Endothelial cell of umbilical vein (primary cell): ENCODE measurements around the gene USP34.

Experiments
- CTCF ChIP-seq, 2 donors: IDR thresholded peaks; 1 replicate in 1 of 2; 2 replicates in 1 of 2; pipeline ENCODE4 v1.5.1; 2011; ENCODE audit warnings: low read length in 2 of 2, mild to moderate bottlenecking in 2 of 2, moderate library complexity in 2 of 2, control low read depth in 1 of 2, inconsistent platforms in 1 of 2, low read depth in 1 of 2; ENCODE audit not compliant: insufficient read depth in 1 of 2; ENCODE audit errors: extremely low read depth in 1 of 2
- EZH2 ChIP-seq: IDR thresholded peaks from 2 replicates; pipeline ENCODE4 v1.6.1; 2012; ENCODE audit warnings: borderline replicate concordance, low read depth, mild to moderate bottlenecking, moderate library complexity, low read length, inconsistent platforms; ENCODE audit not compliant: severe bottlenecking
- FOS ChIP-seq: IDR thresholded peaks from 2 replicates; pipeline ENCODE4 v1.6.1; 2011; ENCODE audit warnings: mild to moderate bottlenecking, low read length, moderate library complexity, borderline replicate concordance; ENCODE audit not compliant: insufficient read depth
- GATA2 ChIP-seq: IDR thresholded peaks from 2 replicates; pipeline ENCODE4 v1.7.0; 2011; ENCODE audit warnings: low read depth, mild to moderate bottlenecking, moderate library complexity, mixed read lengths, low read length; ENCODE audit not compliant: insufficient read length, insufficient read depth
- JUN ChIP-seq: IDR thresholded peaks from 2 replicates; pipeline ENCODE4 v1.6.1; 2011; ENCODE audit warnings: borderline replicate concordance, low read depth; ENCODE audit not compliant: insufficient read length, insufficient read depth
- MAX ChIP-seq: IDR thresholded peaks from 2 replicates; pipeline ENCODE4 v1.6.1; 2011; ENCODE audit not compliant: insufficient read depth, insufficient read length
- MYC ChIP-seq: IDR thresholded peaks from one replicate; pipeline ENCODE4 v1.6.1; 2011; ENCODE audit warnings: mild to moderate bottlenecking, low read depth, low read length
- POLR2A ChIP-seq: IDR thresholded peaks from 2 replicates; pipeline ENCODE4 v1.6.1; 2012; ENCODE audit warnings: low read depth, mild to moderate bottlenecking, control low read depth, low read length
- POLR2AphosphoS5 ChIP-seq: IDR thresholded peaks from 2 replicates; pipeline ENCODE4 v1.6.1; 2012; ENCODE audit warnings: low read depth, mild to moderate bottlenecking, control low read depth, low read length, moderate library complexity; ENCODE audit not compliant: insufficient read depth

GRCh38 chr2:61420991-61421544 is 49.8 kb downstream of the USP34 start:
- no peak for TF ChIP-seq POLR2A
- no peak for TF ChIP-seq CTCF (IDR thresholded peaks at IDR 0.05; ENCODE audit: extremely low read depth in 1 of 2, insufficient read depth in 1 of 2, low read depth in 1 of 2, low read length in 2 of 2)
- no peak for TF ChIP-seq MAX
- TF ChIP-seq EZH2 = no peak
- no peak for TF ChIP-seq JUN
- no peak for TF ChIP-seq POLR2AphosphoS5
- TF ChIP-seq MYC = no peak
- no peak for TF ChIP-seq GATA2
- no peak for TF ChIP-seq FOS
